ENCODE data around the gene PSORS1C2.

- TF ChIP-seq POLR2A (IDR thresholded peaks at IDR 0.05) (no peak), CTCF (IDR thresholded peaks at IDR 0.05) (no peak)
Observed at GRCh38 chr6:31114541-31114878, 24.4 kb downstream of the PSORS1C2 start, which contains the start of gene PSORS1C1.
